ENCODE data around the gene SLC49A4.

Gene SLC49A4

GRCh38 chr3:122926811-122927210, 131.9 kb downstream of the SLC49A4 start:
- FAIRE-seq, result no peak
- DNase-seq (ENCODE audit: insufficient read length, low spot score), result no peak

GRCh38 chr3:122927726-122928125, 132.9 kb downstream of the SLC49A4 start:
- FAIRE-seq (no peak), DNase-seq (ENCODE audit: insufficient read length, low spot score) (no peak)

GRCh38 chr3:122928396-122929187, 133.7 kb downstream of the SLC49A4 start:
- DNase-seq (ENCODE audit: insufficient read length, low spot score) (no peak), FAIRE-seq (no peak)

- no peak for FAIRE-seq
- DNase-seq (ENCODE audit: insufficient read length, low spot score), result no peak
Observed at GRCh38 chr3:122929188-122930062, 134.6 kb downstream of the SLC49A4 start.

GRCh38 chr3:122930063-122930997, 135.5 kb downstream of the SLC49A4 start:
- FAIRE-seq, result no peak
- DNase-seq (ENCODE audit: insufficient read length, low spot score), result no peak
